Spleen (tissue), 11 donors: ENCODE results near the gene SNCAIP. TPM values are rescaled to one million over a fixed set of nuclear protein-coding genes. Genes with fewer than 3 reads are reported as not detected.
A peak's percentile ranks its signal among the peaks of the same experiment; 100 is the strongest.

Experiments
- DNase-seq: peaks from one replicate; pipeline ENCODE4 v3.0.0-alpha.2; 2020
- H3K27ac ChIP-seq, 8 donors: fragments of 200-600 bp; sonication (generic) in 7 of 8; 1 replicate in 4 of 8; 2 replicates in 4 of 8; pipeline versions ENCODE4 v1.5.0 to v1.8.0; 2016 to 2021; ENCODE audit warnings: inconsistent platforms in 4 of 8, mild to moderate bottlenecking in 4 of 8, moderate library complexity in 1 of 8
- H3K27me3 ChIP-seq, 7 donors: fragments of 200-600 bp; sonication (generic) in 6 of 7; replicated peaks in 1 of 7; 1 replicate in 4 of 7; 2 replicates in 3 of 7; pipeline versions ENCODE4 v1.5.0 to v1.8.0; 2016 to 2021; ENCODE audit warnings: inconsistent platforms in 3 of 7, mild to moderate bottlenecking in 1 of 7
- H3K36me3 ChIP-seq, 6 donors: fragments of 200-600 bp; sonication (generic) in 5 of 6; 1 replicate in 4 of 6; 2 replicates in 2 of 6; pipeline versions ENCODE4 v1.5.0 to v1.8.0; 2016 to 2021; ENCODE audit warnings: inconsistent platforms in 2 of 6
- H3K4me1 ChIP-seq, 6 donors: fragments of 200-600 bp; sonication (generic) in 5 of 6; 1 replicate in 3 of 6; 2 replicates in 3 of 6; pipeline versions ENCODE4 v1.5.0 to v1.8.0; 2016 to 2021; ENCODE audit warnings: inconsistent platforms in 3 of 6
- H3K4me3 ChIP-seq, 8 donors: fragments of 200-600 bp; sonication (generic) in 7 of 8; 1 replicate in 4 of 8; 2 replicates in 4 of 8; pipeline versions ENCODE4 v1.5.0 to v1.8.0; 2016 to 2021; ENCODE audit warnings: inconsistent platforms in 4 of 8, mild to moderate bottlenecking in 4 of 8, moderate library complexity in 2 of 8
- H3K9me3 ChIP-seq, 8 donors: fragments of 200-600 bp; sonication (generic) in 7 of 8; 1 replicate in 4 of 8; 2 replicates in 4 of 8; pipeline versions ENCODE4 v1.5.0 to v1.8.0; 2016 to 2021; ENCODE audit warnings: inconsistent platforms in 4 of 8
- CTCF ChIP-seq, 11 experiments: fragments of 200-600 bp in 7 of 11; fragments of 450-650 bp in 4 of 11; sonication (generic) in 4 of 11; IDR thresholded peaks in 8 of 11; conservative IDR thresholded peaks in 3 of 11; 1 replicate in 7 of 11; 2 replicates in 4 of 11; pipeline versions ENCODE4 v1.4.0 to v1.8.0; 2016 to 2021; ENCODE audit warnings: antibody characterized with exemption in 11 of 11, inconsistent platforms in 4 of 11, mild to moderate bottlenecking in 1 of 11
- POLR2A ChIP-seq, 3 donors: fragments of 450-650 bp; IDR thresholded peaks; one replicate each; pipeline ENCODE4 v1.5.1; 2017; ENCODE audit warnings: antibody characterized with exemption in 3 of 3, mild to moderate bottlenecking in 1 of 3
- POLR2AphosphoS5 ChIP-seq, 3 donors: sonication (generic); formaldehyde crosslinking; IDR thresholded peaks; one replicate each; pipeline ENCODE4 v1.5.1; 2017; ENCODE audit warnings: antibody characterized with exemption in 3 of 3
- WGBS, 5 donors: extraction: QIAGEN DNeasy Blood & Tissue Kit in 3 of 5; methylation state at CpG; one replicate each; pipeline versions ENCODE4 v1.1.5 to v1.1.7; 2013 to 2018; 5-methylcytosine and 5-hydroxymethylcytosine counted together
- intact Hi-C: fragments of 100-400 bp; cut with DNase I; formaldehyde crosslinking; loops from one replicate; pipeline ENCODE4 v1.15.0; 2023; ENCODE audit warnings: low total_unique reads
- polyA plus RNA-seq, 3 donors: library from polyadenylated mRNA; stranded (reverse); fragments of 200-250 nt; gene quantifications; one replicate each; pipeline ENCODE4 v1.2.1, GENCODE V29; 2013
- total RNA-seq, 7 donors: library from RNA; depleted of rRNA in 3 of 7; stranded (reverse); fragments of >200 nt in 3 of 7; fragmentation: NEBNext Ultra II Directional in 4 of 7; extraction: Animal tissue kit (Norgen Biotek cat#: 25700) in 4 of 7; gene quantifications; one replicate each; pipeline versions ENCODE4 v1.1.0 to v1.2.1, GENCODE V29; 2016 to 2021
- donor health status: healthy with polysubstance abuse.
- donor health status: DM: no; HTN: no; CAD: no; lungs with moderate emphysema.
- donor health status: DM: no; HTN: no; CAD: no.
- donor health status: Bipolar disorder and iron deficiency.
- donor health status: healthy.
- donor health status: DM: no; HTN: no; CAD: no.
- donor health status: DM: yes; HTN: yes; CAD: no.

The SNCAIP gene
- total and polyA plus RNA-seq, 10 donors: 5.4 to 51.3 (median 17.8) TPM

- intact Hi-C loops: loop anchor here (10.0 kb wide), 1 partner anchor 81 kb away; no protein-coding TSS in a partner anchor
- WGBS, 5 donors: 63 to 83% (median 70%) methylated on average over 2 of the region's 2 CpGs
- TF ChIP-seq POLR2A (IDR thresholded peaks at IDR 0.05) (no peak), CTCF (IDR thresholded peaks at IDR 0.05 in 8 of 11, conservative IDR thresholded peaks at IDR 0.05 in 3 of 11) (no peak), POLR2AphosphoS5 (IDR thresholded peaks at IDR 0.05) (no peak)
- no peak for DNase-seq
- Histone ChIP-seq H3K27me3 (peaks cover 0 to 62% (median 15%) of the 10 kb centered on the region in 7 donors), H3K4me1 (peaks cover 0 to 23% (median 13%) of the 10 kb centered on the region in 6 donors), H3K4me3 (peak overlapping the region in 3 of 8 donors; percentile 48 to 70 (median 60)), H3K27ac (peak overlapping the region in 1 of 8 donors; percentile 86), H3K9me3 (peaks cover 0 to 1% (median 0%) of the 10 kb centered on the region in 8 donors), H3K36me3 (no peaks in the 10 kb centered on the region)
Observed at GRCh38 chr5:122314036-122314435, 2.0 kb downstream of the SNCAIP start.

GRCh38 chr5:122315521-122315920, 3.5 kb downstream of the SNCAIP start:
- peaks cover 0 to 23% (median 13%) of the 10 kb centered on the region in 6 donors for H3K4me1 ChIP-seq
- H3K36me3 ChIP-seq: no peaks in the 10 kb centered on the region
- no peak overlapping the region for H3K27ac ChIP-seq
- peaks cover 0 to 51% (median 15%) of the 10 kb centered on the region in 7 donors for H3K27me3 ChIP-seq
- intact Hi-C loops: loop anchor here (10.0 kb wide), 1 partner anchor 79 kb away; no protein-coding TSS in a partner anchor
- H3K9me3 ChIP-seq: no peaks in the 10 kb centered on the region
- H3K4me3 ChIP-seq: no peak overlapping the region
- no peak for DNase-seq
- no peak for TF ChIP-seq CTCF (IDR thresholded peaks at IDR 0.05 in 8 of 11, conservative IDR thresholded peaks at IDR 0.05 in 3 of 11)
- no peak for TF ChIP-seq POLR2A (IDR thresholded peaks at IDR 0.05)
- TF ChIP-seq POLR2AphosphoS5 (IDR thresholded peaks at IDR 0.05): no peak
- 65 to 84% (median 66%) methylated on average over 1 of the region's 1 CpG for WGBS, 5 donors

- Histone ChIP-seq H3K4me3 (no peak overlapping the region), H3K27ac (no peak overlapping the region), H3K9me3 (no peaks in the 10 kb centered on the region), H3K4me1 (peaks cover 0 to 21% (median 13%) of the 10 kb centered on the region in 6 donors), H3K27me3 (peaks cover 0 to 40% (median 12%) of the 10 kb centered on the region in 7 donors), H3K36me3 (no peaks in the 10 kb centered on the region)
- TF ChIP-seq CTCF (IDR thresholded peaks at IDR 0.05 in 8 of 11, conservative IDR thresholded peaks at IDR 0.05 in 3 of 11) (no peak), POLR2AphosphoS5 (IDR thresholded peaks at IDR 0.05) (no peak), POLR2A (IDR thresholded peaks at IDR 0.05) (no peak)
- no peak for DNase-seq
- WGBS, 5 donors: 73 to 81% (median 78%) methylated on average over 8 of the region's 8 CpGs
- intact Hi-C loops: loop anchor here (10.0 kb wide), 1 partner anchor 78 kb away; no protein-coding TSS in a partner anchor
Observed at GRCh38 chr5:122316656-122317055, 4.6 kb downstream of the SNCAIP start.

GRCh38 chr5:122319897-122320296, 7.9 kb downstream of the SNCAIP start:
- DNase-seq: no peak
- Histone ChIP-seq H3K9me3 (no peaks in the 10 kb centered on the region), H3K36me3 (no peaks in the 10 kb centered on the region), H3K27me3 (peaks cover 0 to 9% (median 0%) of the 10 kb centered on the region in 7 donors), H3K27ac (no peak overlapping the region), H3K4me3 (no peak overlapping the region), H3K4me1 (no peaks in the 10 kb centered on the region)
- intact Hi-C loops: loop anchor here (10.0 kb wide), 1 partner anchor 75 kb away; no protein-coding TSS in a partner anchor
- WGBS, 5 donors: 87 to 95% (median 92%) methylated on average over 2 of the region's 2 CpGs
- no peak for TF ChIP-seq POLR2AphosphoS5 (IDR thresholded peaks at IDR 0.05)
- TF ChIP-seq CTCF (IDR thresholded peaks at IDR 0.05 in 8 of 11, conservative IDR thresholded peaks at IDR 0.05 in 3 of 11): no peak
- TF ChIP-seq POLR2A (IDR thresholded peaks at IDR 0.05): no peak
